HFFc6 (cell line): ENCODE data around the gene USH2A. TPM values are rescaled to one million over a fixed set of nuclear protein-coding genes. Genes with fewer than 3 reads are reported as not detected.

Experiments used
- DNase-seq: peaks from one replicate; pipeline ENCODE4 v3.0.0-alpha.2; 2018
- H3K27ac Mint-ChIP-seq: 2 replicates; pipeline ENCODE4 v1.8.0; 2020; ENCODE audit warnings: mild to moderate bottlenecking, mixed read lengths
- H3K27me3 Mint-ChIP-seq: 2 replicates; pipeline ENCODE4 v1.8.0; 2021; ENCODE audit warnings: mild to moderate bottlenecking, moderate library complexity, mixed read lengths; ENCODE audit not compliant: insufficient read depth
- H3K36me3 Mint-ChIP-seq: 2 replicates; pipeline ENCODE4 v1.8.0; 2021; ENCODE audit warnings: low read depth, mixed read lengths
- H3K4me1 Mint-ChIP-seq: 2 replicates; pipeline ENCODE4 v1.8.0; 2020; ENCODE audit warnings: low read depth, mixed read lengths
- H3K4me3 Mint-ChIP-seq: 2 replicates; pipeline ENCODE4 v1.8.0; 2020; ENCODE audit warnings: mild to moderate bottlenecking, moderate library complexity, mixed read lengths
- H3K9me3 Mint-ChIP-seq: 2 replicates; pipeline ENCODE4 v1.8.0; 2020; ENCODE audit warnings: mild to moderate bottlenecking, mixed read lengths
- CTCF ChIP-seq: fragments of 200-600 bp; sonication (generic); IDR thresholded peaks from 2 replicates; pipeline ENCODE4 v1.5.0; 2021; ENCODE audit warnings: antibody characterized with exemption, mild to moderate bottlenecking
- total RNA-seq, 6 experiments: library from RNA; stranded (reverse); fragmentation: NEBNext Ultra II Directional; extraction: Animal tissue kit (Norgen Biotek cat#: 25700); gene quantifications; 2 replicates in 1 of 6; 3 replicates in 5 of 6; pipeline ENCODE4 v1.2.3, GENCODE V29; 2021

USH2A gene
- total RNA-seq, 6 experiments from 2014 or later = 0.02 to 0.07 (median 0.04) TPM

- H3K27me3 Mint-ChIP-seq = no peaks in the 10 kb centered on the region
- H3K4me1 Mint-ChIP-seq = no peaks in the 10 kb centered on the region
- H3K27ac Mint-ChIP-seq = no peak overlapping the region
- H3K9me3 Mint-ChIP-seq = no peaks in the 10 kb centered on the region
- no peak for DNase-seq
- TF ChIP-seq CTCF = no peak
- H3K4me3 Mint-ChIP-seq = no peak overlapping the region
- peaks cover 30% of the 10 kb centered on the region for H3K36me3 Mint-ChIP-seq
Measured at GRCh38 chr1:215612391-215612790, 810.9 kb downstream of the USH2A start.

GRCh38 chr1:215608646-215609045 is 814.6 kb downstream of the USH2A start:
- no peak for TF ChIP-seq CTCF
- Mint-ChIP-seq H3K9me3 (no peaks in the 10 kb centered on the region), H3K36me3 (peaks cover 20% of the 10 kb centered on the region), H3K4me1 (peaks cover 11% of the 10 kb centered on the region), H3K4me3 (no peak overlapping the region), H3K27me3 (no peaks in the 10 kb centered on the region), H3K27ac (no peak overlapping the region)
- DNase-seq = no peak

GRCh38 chr1:215607412-215607811 is 815.8 kb downstream of the USH2A start:
- H3K9me3 Mint-ChIP-seq = no peaks in the 10 kb centered on the region
- TF ChIP-seq CTCF = no peak

GRCh38 chr1:215606564-215607168 is 816.6 kb downstream of the USH2A start:
- DNase-seq = peak; percentile 21
- Mint-ChIP-seq H3K27me3 (no peaks in the 10 kb centered on the region), H3K4me1 (peaks cover 22% of the 10 kb centered on the region), H3K27ac (no peak overlapping the region), H3K36me3 (peaks cover 5% of the 10 kb centered on the region), H3K4me3 (no peak overlapping the region), H3K9me3 (no peaks in the 10 kb centered on the region)
- TF ChIP-seq CTCF = peak; percentile 86

More at GRCh38 chr1:215607412-215607811, 815.8 kb downstream of the USH2A start:
- no peak for DNase-seq
- H3K27ac Mint-ChIP-seq = no peak overlapping the region
- H3K4me1 Mint-ChIP-seq = peaks cover 22% of the 10 kb centered on the region
- H3K4me3 Mint-ChIP-seq = no peak overlapping the region
- peaks cover 8% of the 10 kb centered on the region for H3K36me3 Mint-ChIP-seq
- no peaks in the 10 kb centered on the region for H3K27me3 Mint-ChIP-seq

- no peak overlapping the region for H3K27ac Mint-ChIP-seq
Measured at GRCh38 chr1:215606036-215606435, 817.2 kb downstream of the USH2A start.

More at GRCh38 chr1:215606036-215606435, 817.2 kb downstream of the USH2A start:
- no peak for DNase-seq
- no peak for TF ChIP-seq CTCF
- no peaks in the 10 kb centered on the region for H3K9me3 Mint-ChIP-seq
- H3K4me3 Mint-ChIP-seq = no peak overlapping the region
- no peaks in the 10 kb centered on the region for H3K27me3 Mint-ChIP-seq
- H3K36me3 Mint-ChIP-seq = peaks cover 5% of the 10 kb centered on the region
- H3K4me1 Mint-ChIP-seq = peaks cover 22% of the 10 kb centered on the region
